Middle frontal gyrus (tissue), 1 donor: ENCODE measurements around the gene TRIM22.
"Not testable (repeated sequence)": the region's sequence is repeated elsewhere in the genome, so short reads cannot be mapped to it uniquely, and the experiment has no call there.

Experiments
- DNase-seq: peaks from one replicate; pipeline ENCODE4 v3.0.0-alpha.2; 2015; ENCODE audit warnings: low spot score; ENCODE audit errors: extremely low spot score

TRIM22 gene, protein sequence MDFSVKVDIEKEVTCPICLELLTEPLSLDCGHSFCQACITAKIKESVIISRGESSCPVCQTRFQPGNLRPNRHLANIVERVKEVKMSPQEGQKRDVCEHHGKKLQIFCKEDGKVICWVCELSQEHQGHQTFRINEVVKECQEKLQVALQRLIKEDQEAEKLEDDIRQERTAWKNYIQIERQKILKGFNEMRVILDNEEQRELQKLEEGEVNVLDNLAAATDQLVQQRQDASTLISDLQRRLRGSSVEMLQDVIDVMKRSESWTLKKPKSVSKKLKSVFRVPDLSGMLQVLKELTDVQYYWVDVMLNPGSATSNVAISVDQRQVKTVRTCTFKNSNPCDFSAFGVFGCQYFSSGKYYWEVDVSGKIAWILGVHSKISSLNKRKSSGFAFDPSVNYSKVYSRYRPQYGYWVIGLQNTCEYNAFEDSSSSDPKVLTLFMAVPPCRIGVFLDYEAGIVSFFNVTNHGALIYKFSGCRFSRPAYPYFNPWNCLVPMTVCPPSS

DNA sequence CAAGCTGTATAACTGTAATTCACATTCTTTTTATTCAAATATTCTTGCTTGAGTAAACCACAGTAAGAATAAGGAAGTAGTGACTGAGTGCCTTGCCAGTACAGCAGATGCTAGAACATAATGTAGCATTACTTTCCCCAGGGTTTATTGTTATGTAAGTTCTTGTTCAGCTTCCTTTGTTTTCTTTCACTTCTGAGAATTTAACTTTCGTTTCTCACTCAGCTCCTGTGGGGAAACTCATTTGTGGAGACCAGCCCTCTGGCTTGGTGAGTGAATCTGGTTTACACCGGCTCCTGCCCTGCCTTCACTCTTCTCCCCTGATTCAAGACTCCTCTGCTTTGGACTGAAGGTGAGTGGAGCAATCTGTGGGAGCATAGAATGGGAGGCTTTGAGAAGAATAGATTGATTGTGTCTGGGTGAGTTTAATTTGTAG is at the start of gene TRIM22:
Gene TRIM22 (plus strand): TSS at position 240 of the 433 bp plus-strand sequence. CDS start 6,443 bp downstream, outside the sequence.
- no peak for DNase-seq

DNA sequence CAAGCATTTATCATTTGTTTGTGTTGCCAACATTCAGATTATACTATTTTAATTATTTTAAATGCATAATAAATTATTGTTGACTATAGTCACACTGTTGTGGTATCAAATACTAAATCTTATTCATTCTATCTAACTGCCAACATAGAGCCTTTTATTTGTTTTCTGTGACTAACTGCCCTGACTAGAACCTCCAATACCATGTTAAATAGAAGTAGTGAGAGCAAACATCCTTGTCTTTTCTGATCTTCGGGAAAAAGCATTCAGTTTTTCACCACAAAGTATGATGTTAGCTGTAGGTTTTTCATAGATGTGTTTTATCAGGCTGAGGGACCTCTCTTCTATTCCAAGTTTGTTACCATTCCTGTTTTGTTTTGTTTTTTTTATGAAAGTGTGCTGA is 49.6 kb upstream of the TRIM22 start:
- DNase-seq = no peak

DNA sequence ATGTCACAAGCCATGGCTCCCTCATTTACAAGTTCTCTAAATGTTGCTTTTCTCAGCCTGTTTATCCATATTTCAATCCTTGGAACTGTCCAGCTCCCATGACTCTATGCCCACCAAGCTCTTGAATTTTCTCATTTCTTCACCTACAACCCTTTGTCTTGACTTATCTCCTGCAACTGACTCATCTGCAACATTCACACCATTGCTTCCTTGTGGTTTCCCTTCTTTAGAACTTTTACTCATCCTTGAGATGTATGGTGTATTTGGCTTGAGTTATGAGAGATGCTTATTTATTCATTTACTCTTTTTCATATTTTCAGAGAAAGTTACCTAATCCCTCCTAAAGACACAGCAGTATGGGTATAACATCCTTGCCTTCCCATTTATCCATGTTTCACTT is 46.0 kb upstream of the TRIM22 start:
- no peak for DNase-seq

- no peak for DNase-seq
Observed at GRCh38 chr11:5646139-5646538, 43.5 kb upstream of the TRIM22 start.

GRCh38 chr11:5655474-5655873 is 34.1 kb upstream of the TRIM22 start:
- DNase-seq = no peak

DNA sequence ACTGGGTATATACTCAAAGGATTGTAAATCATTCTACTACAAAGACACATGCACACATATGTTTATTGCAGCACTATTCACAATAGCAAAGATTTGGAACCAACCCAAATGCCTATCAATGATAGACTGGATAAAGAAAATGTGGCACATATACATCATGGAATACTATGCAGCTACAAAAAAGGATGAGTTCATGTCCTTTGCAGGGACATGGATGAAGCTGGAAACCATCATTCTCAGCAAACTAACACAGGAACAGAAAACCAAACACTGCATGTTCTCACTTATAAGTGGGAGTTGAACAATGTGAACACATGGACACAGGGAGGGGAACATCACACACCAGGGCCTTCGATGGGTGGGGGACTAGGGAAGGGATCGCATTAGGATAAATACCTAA is 32.6 kb upstream of the TRIM22 start:
- DNase-seq = not testable (repeated sequence)

- DNase-seq = no peak
Observed at GRCh38 chr11:5658318-5658717, 31.3 kb upstream of the TRIM22 start.

DNA sequence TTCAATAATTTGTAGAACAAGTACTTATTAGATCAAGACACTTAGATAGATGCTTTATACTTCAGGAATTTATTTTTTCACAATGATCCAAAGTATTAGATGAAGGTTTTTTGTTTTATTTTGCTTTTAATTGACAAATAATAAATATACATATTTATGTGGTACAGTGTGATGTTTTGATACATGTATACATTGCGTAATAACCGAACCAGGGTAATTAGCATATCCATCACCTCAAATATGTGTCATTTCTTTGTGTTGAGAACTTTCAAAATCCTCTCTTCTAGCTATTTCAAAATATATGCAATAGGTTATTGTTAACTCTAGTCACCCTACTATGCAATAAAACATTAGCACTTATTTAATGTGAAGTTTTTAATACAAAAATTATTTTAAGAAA is 26.1 kb upstream of the TRIM22 start:
- DNase-seq = no peak

- DNase-seq = no peak
Observed at GRCh38 chr11:5665051-5665570, 24.5 kb upstream of the TRIM22 start.

DNA sequence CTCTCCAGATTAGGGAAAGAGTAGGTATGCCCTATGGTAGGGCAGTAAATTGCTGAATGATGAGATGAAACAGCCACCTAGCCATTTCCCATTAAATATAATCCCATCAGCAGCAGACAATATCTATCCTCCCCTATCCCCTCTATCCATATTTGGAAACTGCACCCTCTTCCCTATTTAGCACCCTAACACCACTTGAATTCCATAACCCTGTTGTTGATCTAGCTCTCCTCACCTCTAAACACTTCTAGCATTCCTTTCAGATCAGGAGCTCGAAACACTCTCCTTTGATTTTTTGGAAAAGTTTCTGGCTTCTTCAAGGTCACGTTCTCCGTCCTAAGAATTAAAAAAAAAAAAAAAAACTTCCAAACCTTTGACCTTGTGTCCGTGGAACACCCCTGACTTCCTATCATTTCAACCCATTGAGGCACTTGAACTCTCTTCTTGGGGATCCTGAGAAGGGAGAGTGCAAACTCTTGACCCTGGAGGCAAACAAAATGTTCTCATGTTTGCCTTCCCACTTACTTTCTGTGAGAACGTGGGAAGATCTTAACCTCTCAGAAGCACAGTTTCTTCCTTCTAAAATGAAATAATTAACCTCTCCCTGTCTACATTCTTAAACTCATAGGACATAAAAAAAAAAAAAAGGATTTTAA is 23.7 kb upstream of the TRIM22 start:
- no peak for DNase-seq

GRCh38 chr11:5666402-5666793 is 23.2 kb upstream of the TRIM22 start:
- DNase-seq = no peak

DNA sequence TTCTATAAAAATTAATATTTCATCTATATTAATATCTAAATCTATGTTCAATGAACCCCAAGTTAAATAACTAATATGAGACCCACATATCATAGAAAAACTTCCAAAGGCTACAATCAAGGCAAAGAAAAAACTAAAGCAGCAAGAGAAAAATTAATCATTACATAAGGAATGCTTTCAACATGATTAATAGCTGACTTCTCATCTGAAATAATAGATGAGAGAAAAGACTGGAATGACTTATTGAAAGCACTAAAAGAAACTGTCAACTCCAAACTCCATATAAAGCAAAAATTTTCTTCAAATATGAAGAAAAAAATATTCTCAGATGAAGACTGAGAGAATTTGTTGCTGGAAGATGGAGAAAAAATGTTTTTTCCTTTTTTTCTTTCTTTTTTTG is 17.8 kb upstream of the TRIM22 start:
- no peak for DNase-seq

- DNase-seq = no peak
Observed at GRCh38 chr11:5674391-5674790, 15.2 kb upstream of the TRIM22 start.

DNA sequence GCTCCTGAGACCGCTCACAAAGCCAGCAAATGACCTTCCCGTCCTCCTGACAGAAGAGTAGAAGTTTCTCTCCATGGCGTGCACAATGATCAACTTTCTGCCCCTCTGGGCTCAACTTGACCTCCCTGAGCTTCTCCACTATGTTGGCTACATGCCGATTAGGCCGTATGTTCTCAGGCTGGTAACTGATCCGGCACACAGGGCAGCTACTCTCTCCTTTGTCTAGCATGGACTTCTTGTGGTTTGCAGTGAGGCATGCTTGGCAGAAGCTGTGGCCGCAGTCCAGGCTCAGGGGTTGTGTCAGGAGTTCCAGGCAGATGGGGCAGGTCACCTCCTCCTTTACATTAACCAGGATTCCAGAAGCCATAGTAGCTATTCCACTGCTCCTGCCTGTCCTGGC is 9.8 kb upstream of the TRIM22 start:
- DNase-seq = no peak

DNA sequence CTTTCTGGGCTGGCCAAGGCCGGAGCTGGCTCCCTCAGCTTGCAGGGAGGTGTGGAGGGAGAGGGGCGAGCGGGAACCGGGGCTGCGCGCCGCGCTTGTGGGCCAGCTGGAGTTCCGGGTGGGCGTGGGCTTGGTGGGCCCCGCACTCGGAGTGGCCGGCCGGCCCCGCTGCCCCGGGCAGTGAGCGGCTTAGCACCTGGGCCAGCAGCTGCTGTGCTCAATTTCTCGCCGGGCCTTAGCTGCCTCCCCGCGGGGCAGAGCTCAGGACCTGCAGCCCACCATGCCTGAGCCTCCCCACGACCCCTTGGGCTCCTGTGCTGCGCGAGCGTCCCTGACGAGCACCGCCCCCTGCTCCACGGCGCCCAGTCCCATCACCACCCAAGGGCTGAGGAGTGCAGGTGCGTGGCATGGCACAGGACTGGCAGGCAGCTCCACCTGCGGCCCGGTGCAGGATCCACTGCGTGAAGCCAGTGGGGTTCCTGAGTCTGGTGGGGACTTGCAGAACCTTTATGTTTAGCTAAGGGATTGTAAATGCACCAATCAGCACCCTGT is 6.6 kb upstream of the TRIM22 start:
- not testable (repeated sequence) for DNase-seq

GRCh38 chr11:5683620-5684019 is 6.0 kb upstream of the TRIM22 start:
- not testable (repeated sequence) for DNase-seq

- no peak for DNase-seq
Observed at GRCh38 chr11:5684036-5684645, 5.4 kb upstream of the TRIM22 start.

DNA sequence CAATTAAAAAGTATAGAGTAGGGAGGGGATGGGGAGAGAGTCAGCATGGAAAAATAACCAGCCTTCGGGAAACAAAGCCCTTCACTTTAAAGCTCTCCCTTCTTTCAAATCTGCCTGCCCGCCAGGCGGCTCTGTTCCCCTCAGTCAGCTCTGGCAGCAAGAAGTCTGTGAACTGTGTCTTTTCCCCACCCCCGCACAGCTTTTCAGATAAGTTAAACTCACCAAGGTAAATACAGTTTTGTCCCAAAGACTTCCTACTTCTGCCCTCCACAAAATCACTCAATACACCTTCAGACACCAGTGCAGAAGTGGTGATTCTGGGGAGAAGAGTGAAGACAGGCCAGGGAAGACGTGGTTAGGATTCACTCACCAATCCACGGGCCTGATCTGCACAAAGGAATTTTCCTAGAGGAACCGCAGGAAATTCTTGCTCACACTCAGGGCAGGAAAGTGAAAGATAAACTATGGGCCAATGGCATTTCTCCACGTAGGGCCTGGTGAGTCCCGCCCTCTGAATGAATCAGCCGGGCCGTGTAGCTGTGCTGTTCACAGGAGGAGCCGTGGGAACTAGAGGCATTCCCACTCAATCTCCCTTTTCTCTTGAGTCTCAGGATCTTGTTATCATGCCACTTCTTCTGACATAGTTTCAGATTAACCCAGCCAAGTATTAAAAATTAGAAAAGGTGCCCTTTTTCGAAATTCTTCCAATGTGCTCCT is 4.8 kb upstream of the TRIM22 start, which contains the start of gene TRIM5:
Gene TRIM5 (minus strand): TSS at position 429 of the 717 bp plus-strand sequence. CDS start 4,897 bp downstream, outside the sequence.
- DNase-seq = no peak

DNA sequence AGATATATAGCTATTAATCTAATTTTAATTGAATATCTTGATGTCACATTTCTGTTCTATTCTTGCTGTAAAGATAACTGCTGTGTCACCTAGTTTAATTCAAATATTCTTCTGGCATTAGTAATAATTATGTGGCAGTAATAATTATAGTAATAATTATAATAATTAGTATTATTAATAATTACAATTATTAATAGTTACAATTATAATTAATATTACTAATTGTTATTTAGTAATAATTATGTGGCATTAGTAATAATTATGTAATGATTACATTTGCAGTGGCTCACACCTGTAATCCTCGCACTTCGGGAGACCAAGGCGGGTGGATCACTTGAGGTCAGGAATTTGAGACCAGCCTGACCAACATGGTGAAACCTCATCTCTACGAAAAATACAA is 3.2 kb upstream of the TRIM22 start:
- no peak for DNase-seq

GRCh38 chr11:5688482-5688881 is 1.1 kb upstream of the TRIM22 start:
- no peak for DNase-seq

DNA sequence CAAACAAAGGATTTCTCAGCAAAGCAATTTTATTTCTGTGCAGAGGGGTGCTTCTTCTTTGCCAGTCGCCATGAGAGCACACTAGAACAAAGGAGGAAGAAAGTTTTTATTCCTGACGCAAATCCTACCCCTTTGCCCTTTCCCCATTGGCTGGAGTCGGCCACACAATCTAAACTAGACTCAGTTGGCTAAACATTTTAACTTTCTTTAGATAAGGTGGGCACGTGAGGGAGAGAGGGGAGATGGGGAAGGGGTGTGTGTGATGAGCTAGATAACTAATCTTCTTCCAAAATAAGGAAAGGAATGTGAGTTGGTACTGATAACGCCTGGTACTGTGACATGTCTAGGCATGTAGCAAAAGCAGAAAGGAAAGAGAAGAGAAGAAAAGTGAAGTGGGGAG is 626 bp downstream of the TRIM22 start:
- no peak for DNase-seq
